Vagina (tissue), 2 donors: ENCODE results near the gene SULF2.

Experiments used
- POLR2AphosphoS5 ChIP-seq, 2 donors: sonication (generic); formaldehyde crosslinking; IDR thresholded peaks; one replicate each; pipeline ENCODE4 v1.9.0; 2017; ENCODE audit warnings: antibody characterized with exemption in 2 of 2, mild to moderate bottlenecking in 2 of 2, low read depth in 1 of 2; ENCODE audit not compliant: insufficient read depth in 1 of 2
- TF ChIP-seq, protein P1 (sequence below), 3 experiments: fragments of 450-650 bp in 2 of 3; fragments of 200-600 bp in 1 of 3; sonication (generic) in 1 of 3; IDR thresholded peaks; one replicate each; pipeline ENCODE4 v1.5.1; 2017 to 2019; ENCODE audit warnings: antibody characterized with exemption in 3 of 3, mild to moderate bottlenecking in 2 of 3, moderate library complexity in 2 of 3

- no peak for TF ChIP-seq POLR2AphosphoS5 (IDR thresholded peaks at IDR 0.05; ENCODE audit: insufficient read depth in 1 of 2, low read depth in 1 of 2)
- TF ChIP-seq, protein P1, sequence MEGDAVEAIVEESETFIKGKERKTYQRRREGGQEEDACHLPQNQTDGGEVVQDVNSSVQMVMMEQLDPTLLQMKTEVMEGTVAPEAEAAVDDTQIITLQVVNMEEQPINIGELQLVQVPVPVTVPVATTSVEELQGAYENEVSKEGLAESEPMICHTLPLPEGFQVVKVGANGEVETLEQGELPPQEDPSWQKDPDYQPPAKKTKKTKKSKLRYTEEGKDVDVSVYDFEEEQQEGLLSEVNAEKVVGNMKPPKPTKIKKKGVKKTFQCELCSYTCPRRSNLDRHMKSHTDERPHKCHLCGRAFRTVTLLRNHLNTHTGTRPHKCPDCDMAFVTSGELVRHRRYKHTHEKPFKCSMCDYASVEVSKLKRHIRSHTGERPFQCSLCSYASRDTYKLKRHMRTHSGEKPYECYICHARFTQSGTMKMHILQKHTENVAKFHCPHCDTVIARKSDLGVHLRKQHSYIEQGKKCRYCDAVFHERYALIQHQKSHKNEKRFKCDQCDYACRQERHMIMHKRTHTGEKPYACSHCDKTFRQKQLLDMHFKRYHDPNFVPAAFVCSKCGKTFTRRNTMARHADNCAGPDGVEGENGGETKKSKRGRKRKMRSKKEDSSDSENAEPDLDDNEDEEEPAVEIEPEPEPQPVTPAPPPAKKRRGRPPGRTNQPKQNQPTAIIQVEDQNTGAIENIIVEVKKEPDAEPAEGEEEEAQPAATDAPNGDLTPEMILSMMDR (IDR thresholded peaks at IDR 0.05), result peak in 1 of 3 experiments; percentile 18
These were observed 1.5 kb upstream of the SULF2 start for GRCh38 chr20:47786765-47787107.
